Measurements from ENCODE around the gene TTC33. TPM values are rescaled to one million over a fixed set of nuclear protein-coding genes. Genes with fewer than 3 reads are reported as not detected.

Gene TTC33
- total and polyA plus RNA-seq, 2 of the 4 experiments (the other 2 are of a cell fraction) = 3.1 to 8.1 TPM

DNA sequence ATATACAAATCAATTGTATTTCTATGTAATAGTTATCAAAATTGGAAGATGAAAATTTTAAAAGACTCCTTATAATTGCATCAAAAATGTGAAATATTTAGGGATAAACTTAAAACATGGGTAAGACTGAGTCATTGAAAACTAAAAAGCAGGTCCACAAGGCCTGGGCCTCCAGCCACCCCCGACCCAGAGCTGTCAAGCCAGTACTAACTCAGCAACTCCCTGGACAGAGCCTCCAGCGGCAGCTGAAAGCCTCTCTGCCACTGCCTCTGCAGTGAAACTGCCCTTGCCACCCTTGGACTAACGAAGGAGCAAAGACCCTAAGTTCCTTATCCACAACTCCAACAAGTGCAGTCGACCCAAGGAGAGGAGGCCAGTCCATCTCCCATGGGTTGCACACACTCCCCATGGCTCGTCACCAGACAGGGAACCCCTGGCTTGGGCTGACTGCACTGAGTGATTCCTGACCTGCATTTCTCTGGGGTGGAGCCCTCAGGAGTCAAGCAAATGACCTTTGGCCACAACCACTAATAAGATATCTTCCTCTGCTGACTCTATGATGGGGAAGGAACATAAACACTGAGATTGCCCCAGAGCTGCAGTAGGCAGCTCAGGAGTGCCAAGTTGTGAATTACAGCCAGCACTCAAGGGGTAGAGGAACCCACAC is 55.5 kb downstream of the TTC33 start:
- peaks cover 0 to 4% of the 10 kb centered on the region in 2 experiments; a peak in 2 of 4 replicates for H3K79me1 ChIP-seq (ENCODE audit: low read depth in 1 of 2, low read length in 2 of 2)
- TF ChIP-seq RAD21 (IDR thresholded peaks at IDR 0.05; ENCODE audit: low read length) (no peak), MXI1 (IDR thresholded peaks at IDR 0.05; ENCODE audit: borderline replicate concordance, low read depth, low read length) (no peak), MAFK (IDR thresholded peaks at IDR 0.05; ENCODE audit: low read depth, low read length) (no peak), FOS (IDR thresholded peaks at IDR 0.05; ENCODE audit: low read depth, low read length) (no peak), BHLHE40 (IDR thresholded peaks at IDR 0.05; ENCODE audit: low read depth, low read length) (no peak), MAZ (IDR thresholded peaks at IDR 0.05; ENCODE audit: borderline replicate concordance, low read depth, low read length) (no peak), POLR2A (IDR thresholded peaks at IDR 0.05; ENCODE audit: low read depth, low read length) (no peak), RFX5 (IDR thresholded peaks at IDR 0.05; ENCODE audit: low read depth, low read length) (no peak)
- TF ChIP-seq, protein P1, sequence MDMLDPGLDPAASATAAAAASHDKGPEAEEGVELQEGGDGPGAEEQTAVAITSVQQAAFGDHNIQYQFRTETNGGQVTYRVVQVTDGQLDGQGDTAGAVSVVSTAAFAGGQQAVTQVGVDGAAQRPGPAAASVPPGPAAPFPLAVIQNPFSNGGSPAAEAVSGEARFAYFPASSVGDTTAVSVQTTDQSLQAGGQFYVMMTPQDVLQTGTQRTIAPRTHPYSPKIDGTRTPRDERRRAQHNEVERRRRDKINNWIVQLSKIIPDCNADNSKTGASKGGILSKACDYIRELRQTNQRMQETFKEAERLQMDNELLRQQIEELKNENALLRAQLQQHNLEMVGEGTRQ (IDR thresholded peaks at IDR 0.05; ENCODE audit: low read depth, low read length) = no peak
- TF ChIP-seq, protein P2, sequence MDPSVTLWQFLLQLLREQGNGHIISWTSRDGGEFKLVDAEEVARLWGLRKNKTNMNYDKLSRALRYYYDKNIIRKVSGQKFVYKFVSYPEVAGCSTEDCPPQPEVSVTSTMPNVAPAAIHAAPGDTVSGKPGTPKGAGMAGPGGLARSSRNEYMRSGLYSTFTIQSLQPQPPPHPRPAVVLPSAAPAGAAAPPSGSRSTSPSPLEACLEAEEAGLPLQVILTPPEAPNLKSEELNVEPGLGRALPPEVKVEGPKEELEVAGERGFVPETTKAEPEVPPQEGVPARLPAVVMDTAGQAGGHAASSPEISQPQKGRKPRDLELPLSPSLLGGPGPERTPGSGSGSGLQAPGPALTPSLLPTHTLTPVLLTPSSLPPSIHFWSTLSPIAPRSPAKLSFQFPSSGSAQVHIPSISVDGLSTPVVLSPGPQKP (IDR thresholded peaks at IDR 0.05; ENCODE audit: borderline replicate concordance, low read depth, low read length) = no peak
- WGBS, 2 experiments (ENCODE audit: extremely low coverage in 2 of 2, insufficient read length in 1 of 2) = 100% methylated on average over 1 of the region's 5 CpGs; no CpG with 5 or more reads in 1 of the 2 experiments
- H2AK5ac ChIP-seq (ENCODE audit: low read depth, low read length) = no peak overlapping the region
- intact Hi-C loops (cut with micrococcal nuclease) (no loop called here), in situ Hi-C loops (cut with MboI; ENCODE audit: low sequenced_read_pairs) (no loop called here), dilution Hi-C loops (cut with HindIII; ENCODE audit: low sequenced_read_pairs, unreplicated experiment) (no loop called here)
- ChIA-PET CTCF (no interaction called here), POLR2A (ENCODE audit: unreplicated experiment) (no interaction called here)
- H3K18ac ChIP-seq (ENCODE audit: low read depth, low read length) = no peak overlapping the region
- no peak overlapping the region for H3K4ac ChIP-seq (ENCODE audit: low read depth, low read length)
- H3K56ac ChIP-seq (ENCODE audit: extremely low read depth, insufficient read depth, low read length) = no peak overlapping the region
- peaks cover 5% of the 10 kb centered on the region; the same call in 1 of the 2 replicates for H3K9me3 ChIP-seq (ENCODE audit: control insufficient read depth, insufficient read depth, low read length)
- H3K9me1 ChIP-seq (ENCODE audit: insufficient read depth, low read length) = no peaks in the 10 kb centered on the region
- H3K14ac ChIP-seq (replicated peaks; ENCODE audit: low read depth, low read length) = no peak overlapping the region
- H2AFZ ChIP-seq (replicated peaks; ENCODE audit: low read length, poor library complexity) = no peak overlapping the region
- no peak overlapping the region for H4K91ac ChIP-seq (ENCODE audit: insufficient read depth, low read depth, low read length)
- H3K36me3 ChIP-seq (ENCODE audit: control insufficient read depth, insufficient read depth, low read length) = no peaks in the 10 kb centered on the region
- H2BK15ac ChIP-seq (ENCODE audit: low read depth, low read length) = no peak overlapping the region
- no peaks in the 10 kb centered on the region for H3K4me1 ChIP-seq (ENCODE audit: control insufficient read depth, insufficient read depth, low read length)
- H2BK5ac ChIP-seq (ENCODE audit: low read depth, low read length, poor library complexity, severe bottlenecking) = no peak overlapping the region
- BruUV-seq (replicated peaks) = no TSS peak
- H3K4me2 ChIP-seq (ENCODE audit: low read depth, low read length) = no peak overlapping the region
- DNase-seq = no peak
- no peak overlapping the region for H3K27ac ChIP-seq (ENCODE audit: insufficient read depth, low read length)
- no peak overlapping the region for H2BK120ac ChIP-seq (ENCODE audit: low read depth, low read length)
- no peaks in the 10 kb centered on the region for H4K20me1 ChIP-seq (ENCODE audit: insufficient read depth, low read length)
- no peak overlapping the region for H4K5ac ChIP-seq (ENCODE audit: low read depth, low read length)
- no peaks in the 10 kb centered on the region for H3K27me3 ChIP-seq (ENCODE audit: control insufficient read depth, insufficient read depth, low read length)
- no peak overlapping the region for H4K8ac ChIP-seq (ENCODE audit: low read depth in 2 of 2, low read length in 2 of 2)
- H2AK9ac ChIP-seq (replicated peaks; ENCODE audit: low read depth, low read length, poor library complexity) = no peak overlapping the region
- no peak overlapping the region for H3K4me3 ChIP-seq (ENCODE audit: insufficient read depth, low read depth, low read length)
- no peak for ATAC-seq (ENCODE audit: low read depth)
- no peak overlapping the region for H3K23ac ChIP-seq (ENCODE audit: low read depth, low read length)
- no peak overlapping the region for H2BK20ac ChIP-seq (ENCODE audit: low read depth, low read length)
- H3K9ac ChIP-seq (ENCODE audit: low read depth, low read length) = no peak overlapping the region

Measured in IMR-90 (cell line).